Esophagus (tissue), 2 donors: ENCODE data around the gene UPP1. TPM values are rescaled to one million over a fixed set of nuclear protein-coding genes. Genes with fewer than 3 reads are reported as not detected.

Experiments
- H3K27ac ChIP-seq, 2 donors: one replicate each; pipeline ENCODE4 v1.5.1; 2013; ENCODE audit warnings: low read depth in 2 of 2, mild to moderate bottlenecking in 2 of 2, inconsistent platforms in 1 of 2, low read length in 1 of 2, moderate library complexity in 1 of 2
- H3K27me3 ChIP-seq, 2 donors: one replicate each; pipeline ENCODE4 v1.6.1; 2013; ENCODE audit warnings: low read length in 2 of 2, control low read depth in 1 of 2, mild to moderate bottlenecking in 1 of 2; ENCODE audit not compliant: insufficient read depth in 2 of 2, control insufficient read depth in 1 of 2
- H3K36me3 ChIP-seq, 2 donors: one replicate each; pipeline ENCODE4 v1.6.1; 2013; ENCODE audit warnings: low read length in 1 of 2; ENCODE audit not compliant: control insufficient read depth in 2 of 2, insufficient read depth in 2 of 2
- H3K4me1 ChIP-seq, 2 donors: one replicate each; pipeline ENCODE4 v1.6.1; 2013; ENCODE audit warnings: low read length in 1 of 2; ENCODE audit not compliant: control insufficient read depth in 2 of 2, insufficient read depth in 2 of 2
- H3K4me3 ChIP-seq, 2 donors: one replicate each; pipeline ENCODE4 v1.5.1; 2013; ENCODE audit warnings: low read length in 2 of 2, mild to moderate bottlenecking in 2 of 2, low read depth in 1 of 2, moderate library complexity in 1 of 2
- H3K9me3 ChIP-seq, 2 donors: one replicate each; pipeline ENCODE4 v1.6.1; 2013; ENCODE audit warnings: mild to moderate bottlenecking in 2 of 2, low read depth in 1 of 2, low read length in 1 of 2, moderate library complexity in 1 of 2; ENCODE audit not compliant: control insufficient read depth in 2 of 2, insufficient read depth in 1 of 2
- WGBS, 2 donors: extraction: QIAGEN DNeasy Blood & Tissue Kit; methylation state at CpG; one replicate each; pipeline ENCODE4 v1.1.7; 2013; 5-methylcytosine and 5-hydroxymethylcytosine counted together
- polyA plus RNA-seq, 2 donors: library from polyadenylated mRNA; stranded (reverse); fragments of 200-250 nt; gene quantifications; one replicate each; pipeline ENCODE4 v1.2.3, GENCODE V29; 2013
- donor health status: healthy with polysubstance abuse.
- donor health status: Bipolar disorder and iron deficiency.

Gene UPP1
- polyA plus RNA-seq, 2 donors = 134 to 211 TPM

- peak overlapping the region; percentile 75 to 86 for H3K27ac ChIP-seq
These were observed 5.8 kb upstream of the UPP1 start for GRCh38 chr7:48083114-48083830.

GRCh38 chr7:48084727-48085432 is 4.2 kb upstream of the UPP1 start:
- H3K27ac ChIP-seq = peak overlapping the region; percentile 70 to 90
- no peak overlapping the region for H3K4me3 ChIP-seq
- WGBS, 2 donors = 43 to 55% methylated on average over 9 of the region's 9 CpGs
- H3K4me1 ChIP-seq = peaks cover 4 to 7% of the 10 kb centered on the region in 2 donors
- H3K27me3 ChIP-seq = no peaks in the 10 kb centered on the region
- H3K36me3 ChIP-seq = no peaks in the 10 kb centered on the region
- no peaks in the 10 kb centered on the region for H3K9me3 ChIP-seq

More at GRCh38 chr7:48083114-48083830, 5.8 kb upstream of the UPP1 start:
- H3K4me1 ChIP-seq = peaks cover 4 to 6% of the 10 kb centered on the region in 2 donors
- no peaks in the 10 kb centered on the region for H3K36me3 ChIP-seq
- WGBS, 2 donors = 66 to 68% methylated on average over 6 of the region's 6 CpGs
- no peaks in the 10 kb centered on the region for H3K27me3 ChIP-seq
- H3K4me3 ChIP-seq = no peak overlapping the region
- H3K9me3 ChIP-seq = no peaks in the 10 kb centered on the region

GRCh38 chr7:48085433-48085791 is 3.7 kb upstream of the UPP1 start:
- peak overlapping the region; percentile 70 to 90 for H3K27ac ChIP-seq
- H3K9me3 ChIP-seq = no peaks in the 10 kb centered on the region
- WGBS, 2 donors = 91 to 100% methylated on average over 1 of the region's 1 CpG
- H3K4me3 ChIP-seq = no peak overlapping the region
- H3K36me3 ChIP-seq = no peaks in the 10 kb centered on the region
- no peaks in the 10 kb centered on the region for H3K27me3 ChIP-seq
- peaks cover 4 to 11% of the 10 kb centered on the region in 2 donors for H3K4me1 ChIP-seq

- H3K4me1 ChIP-seq = peaks cover 4 to 11% of the 10 kb centered on the region in 2 donors
- no peaks in the 10 kb centered on the region for H3K36me3 ChIP-seq
- no peaks in the 10 kb centered on the region for H3K27me3 ChIP-seq
- no peak overlapping the region for H3K4me3 ChIP-seq
- no peaks in the 10 kb centered on the region for H3K9me3 ChIP-seq
- peak overlapping the region; percentile 42 to 86 for H3K27ac ChIP-seq
- 60 to 68% methylated on average over 1 of the region's 1 CpG for WGBS, 2 donors
These were observed 3.1 kb upstream of the UPP1 start for GRCh38 chr7:48085942-48086341.

- peaks cover 0 to 5% of the 10 kb centered on the region in 2 donors for H3K36me3 ChIP-seq
- no peaks in the 10 kb centered on the region for H3K9me3 ChIP-seq
- H3K4me3 ChIP-seq = no peak overlapping the region
- no peaks in the 10 kb centered on the region for H3K27me3 ChIP-seq
- peak overlapping the region; percentile 42 to 71 for H3K27ac ChIP-seq
- 80 to 86% methylated on average over 7 of the region's 7 CpGs for WGBS, 2 donors
- peaks cover 4 to 11% of the 10 kb centered on the region in 2 donors for H3K4me1 ChIP-seq
These were observed 1.7 kb upstream of the UPP1 start for GRCh38 chr7:48087349-48087748.

- Histone ChIP-seq H3K4me1 (peaks cover 2 to 11% of the 10 kb centered on the region in 2 donors), H3K27ac (peak overlapping the region; percentile 88 to 98), H3K4me3 (peak overlapping the region; percentile 36 to 82), H3K36me3 (peaks cover 2 to 5% of the 10 kb centered on the region in 2 donors), H3K27me3 (no peaks in the 10 kb centered on the region), H3K9me3 (no peaks in the 10 kb centered on the region)
- WGBS, 2 donors = 0 to 1% methylated on average over 24 to 25 of the region's 25 CpGs
These were observed 463 bp upstream of the UPP1 start for GRCh38 chr7:48088559-48089045.

- H3K36me3 ChIP-seq = peaks cover 2 to 11% of the 10 kb centered on the region in 2 donors
- H3K4me3 ChIP-seq = peak overlapping the region; percentile 82 to 86
- WGBS, 2 donors = 63% methylated on average over 28 of the region's 28 CpGs
- no peaks in the 10 kb centered on the region for H3K27me3 ChIP-seq
- peak overlapping the region; percentile 88 to 98 for H3K27ac ChIP-seq
- no peaks in the 10 kb centered on the region for H3K9me3 ChIP-seq
- peaks cover 3 to 6% of the 10 kb centered on the region in 2 donors for H3K4me1 ChIP-seq
These were observed 1.2 kb downstream of the UPP1 start for GRCh38 chr7:48090095-48090805.

GRCh38 chr7:48091506-48092433 is 2.7 kb downstream of the UPP1 start:
- WGBS, 2 donors = 87 to 92% methylated on average over 10 of the region's 10 CpGs
- Histone ChIP-seq H3K4me3 (peak overlapping the region in 1 of 2 donors; percentile 34), H3K4me1 (peaks cover 4 to 7% of the 10 kb centered on the region in 2 donors), H3K27ac (peak overlapping the region; percentile 14 to 52), H3K27me3 (no peaks in the 10 kb centered on the region), H3K9me3 (no peaks in the 10 kb centered on the region), H3K36me3 (peaks cover 2 to 12% of the 10 kb centered on the region in 2 donors)
